ENCODE results near the gene KMT5B.

DNA sequence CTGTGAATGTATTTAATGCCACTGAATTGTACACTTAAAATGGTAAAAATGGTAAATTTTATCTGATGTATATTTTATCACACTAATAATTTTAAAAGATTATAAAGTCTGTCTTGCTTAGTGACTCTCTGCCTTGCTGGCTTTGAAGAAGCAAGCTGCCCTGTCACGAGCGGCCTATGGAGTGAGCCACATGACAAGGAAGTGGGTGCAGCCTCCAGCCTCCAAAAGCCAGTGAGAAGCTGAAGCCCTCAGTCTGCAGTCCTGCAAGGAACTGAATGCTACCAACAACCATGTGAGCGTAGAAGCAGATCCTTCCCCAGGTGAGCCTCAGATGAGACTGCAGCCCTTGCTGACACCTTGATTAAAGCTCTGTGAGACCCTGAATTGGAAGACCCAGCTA, 38.7 kb upstream of the KMT5B start:
- TF ChIP-seq, protein P1, sequence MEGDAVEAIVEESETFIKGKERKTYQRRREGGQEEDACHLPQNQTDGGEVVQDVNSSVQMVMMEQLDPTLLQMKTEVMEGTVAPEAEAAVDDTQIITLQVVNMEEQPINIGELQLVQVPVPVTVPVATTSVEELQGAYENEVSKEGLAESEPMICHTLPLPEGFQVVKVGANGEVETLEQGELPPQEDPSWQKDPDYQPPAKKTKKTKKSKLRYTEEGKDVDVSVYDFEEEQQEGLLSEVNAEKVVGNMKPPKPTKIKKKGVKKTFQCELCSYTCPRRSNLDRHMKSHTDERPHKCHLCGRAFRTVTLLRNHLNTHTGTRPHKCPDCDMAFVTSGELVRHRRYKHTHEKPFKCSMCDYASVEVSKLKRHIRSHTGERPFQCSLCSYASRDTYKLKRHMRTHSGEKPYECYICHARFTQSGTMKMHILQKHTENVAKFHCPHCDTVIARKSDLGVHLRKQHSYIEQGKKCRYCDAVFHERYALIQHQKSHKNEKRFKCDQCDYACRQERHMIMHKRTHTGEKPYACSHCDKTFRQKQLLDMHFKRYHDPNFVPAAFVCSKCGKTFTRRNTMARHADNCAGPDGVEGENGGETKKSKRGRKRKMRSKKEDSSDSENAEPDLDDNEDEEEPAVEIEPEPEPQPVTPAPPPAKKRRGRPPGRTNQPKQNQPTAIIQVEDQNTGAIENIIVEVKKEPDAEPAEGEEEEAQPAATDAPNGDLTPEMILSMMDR (IDR thresholded peaks at IDR 0.05): no peak
- TF ChIP-seq POLR2A (IDR thresholded peaks at IDR 0.05): no peak

All from ovary (tissue), 3 donors.